Thymus (tissue), 11 donors: ENCODE measurements around the gene AKR7A3. TPM values are rescaled to one million over a fixed set of nuclear protein-coding genes. Genes with fewer than 3 reads are reported as not detected.

Experiments used
- DNase-seq, 9 donors: peaks; one replicate each; pipeline ENCODE4 v3.0.0-alpha.2; 2013; ENCODE audit warnings: low spot score in 9 of 9, low read depth in 6 of 9, missing footprints in 1 of 9
- H3K27ac ChIP-seq, 2 donors: one replicate each; pipeline ENCODE4 v1.5.1; 2013; ENCODE audit warnings: control low read depth in 1 of 2, low read depth in 1 of 2, low read length in 1 of 2, mild to moderate bottlenecking in 1 of 2, moderate library complexity in 1 of 2
- H3K27me3 ChIP-seq, 2 donors: one replicate each; pipeline ENCODE4 v1.5.1; 2013; ENCODE audit warnings: low read length in 1 of 2; ENCODE audit not compliant: control insufficient read depth in 2 of 2, insufficient read depth in 1 of 2
- H3K36me3 ChIP-seq, 2 donors: one replicate each; pipeline ENCODE4 v1.5.1; 2013; ENCODE audit warnings: low read length in 1 of 2, mild to moderate bottlenecking in 1 of 2, moderate library complexity in 1 of 2; ENCODE audit not compliant: control insufficient read depth in 2 of 2, insufficient read depth in 2 of 2
- H3K4me1 ChIP-seq, 2 donors: one replicate each; pipeline ENCODE4 v1.5.1; 2013; ENCODE audit warnings: low read length in 2 of 2; ENCODE audit not compliant: control insufficient read depth in 2 of 2, insufficient read depth in 2 of 2
- H3K4me3 ChIP-seq, 2 donors: one replicate each; pipeline ENCODE4 v1.5.1; 2013; ENCODE audit warnings: low read length in 2 of 2, control low read depth in 1 of 2, mild to moderate bottlenecking in 1 of 2
- H3K9me3 ChIP-seq, 2 donors: one replicate each; pipeline ENCODE4 v1.5.1; 2013; ENCODE audit warnings: low read length in 1 of 2, mild to moderate bottlenecking in 1 of 2; ENCODE audit not compliant: control insufficient read depth in 2 of 2, insufficient read depth in 1 of 2
- WGBS: extraction: QIAGEN DNeasy Blood & Tissue Kit; methylation state at CpG from one replicate; pipeline ENCODE4 v1.1.7; 2013; 5-methylcytosine and 5-hydroxymethylcytosine counted together
- polyA plus RNA-seq: library from polyadenylated mRNA; stranded (reverse); fragments of 200-250 nt; gene quantifications from one replicate; pipeline ENCODE4 v1.2.3, GENCODE V29; 2013
- total RNA-seq: library from RNA; stranded (reverse); fragments of 120-200 nt; gene quantifications from one replicate; pipeline ENCODE4 v1.2.4, GENCODE V29; 2013
- donor health status: healthy.

Gene AKR7A3
- total and polyA plus RNA-seq, 2 donors = 0.57 to 2.1 TPM

- peaks cover 0 to 4% of the 10 kb centered on the region in 2 donors for H3K9me3 ChIP-seq
- DNase-seq = no peak
- no peaks in the 10 kb centered on the region for H3K4me1 ChIP-seq
- no peak overlapping the region for H3K4me3 ChIP-seq
- H3K27ac ChIP-seq = no peak overlapping the region
- peaks cover 4 to 12% of the 10 kb centered on the region in 2 donors for H3K36me3 ChIP-seq
- no peaks in the 10 kb centered on the region for H3K27me3 ChIP-seq
- WGBS = 93% methylated on average over 23 of the region's 23 CpGs
Measured at GRCh38 chr1:19323987-19324664, 35.6 kb upstream of the AKR7A3 start.

DNA sequence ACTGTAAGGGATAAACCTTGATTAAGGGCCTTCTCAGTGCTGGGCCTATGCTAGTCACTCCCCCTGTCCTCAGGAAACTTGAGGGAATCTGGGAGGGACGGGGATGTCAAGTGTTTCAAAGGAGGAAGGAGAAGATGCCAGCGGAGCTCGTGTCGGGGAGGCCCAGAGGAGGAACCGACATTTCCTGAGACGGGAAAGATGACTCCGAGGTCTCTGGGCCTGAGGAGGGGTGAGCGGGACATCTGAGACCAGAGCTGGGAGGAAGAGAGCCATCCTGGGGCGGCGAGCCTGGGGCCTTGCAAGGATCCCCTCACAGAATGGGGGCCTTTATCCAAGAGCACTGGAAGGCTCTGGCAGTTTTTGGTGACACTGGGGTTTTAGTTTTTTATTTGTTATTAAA is 33.9 kb upstream of the AKR7A3 start:
- H3K9me3 ChIP-seq = peaks cover 0 to 4% of the 10 kb centered on the region in 2 donors
- no peak overlapping the region for H3K27ac ChIP-seq
- no peaks in the 10 kb centered on the region for H3K4me1 ChIP-seq
- WGBS = 82% methylated on average over 10 of the region's 10 CpGs
- H3K27me3 ChIP-seq = no peaks in the 10 kb centered on the region
- peaks cover 4 to 10% of the 10 kb centered on the region in 2 donors for H3K36me3 ChIP-seq
- no peak for DNase-seq
- H3K4me3 ChIP-seq = no peak overlapping the region

- no peaks in the 10 kb centered on the region for H3K27me3 ChIP-seq
- no peak overlapping the region for H3K4me3 ChIP-seq
- WGBS = 97% methylated on average over 3 of the region's 3 CpGs
- peaks cover 0 to 4% of the 10 kb centered on the region in 2 donors for H3K9me3 ChIP-seq
- H3K27ac ChIP-seq = no peak overlapping the region
- DNase-seq = no peak
- no peaks in the 10 kb centered on the region for H3K4me1 ChIP-seq
- H3K36me3 ChIP-seq = peaks cover 4 to 10% of the 10 kb centered on the region in 2 donors
Measured at GRCh38 chr1:19321071-19321470, 32.5 kb upstream of the AKR7A3 start.

- no peak overlapping the region for H3K4me3 ChIP-seq
- 96% methylated on average over 3 of the region's 3 CpGs for whole genome bisulfite sequencing
- H3K9me3 ChIP-seq = peaks cover 0 to 4% of the 10 kb centered on the region in 2 donors
- peaks cover 0 to 5% of the 10 kb centered on the region in 2 donors for H3K36me3 ChIP-seq
- DNase-seq = no peak
- no peaks in the 10 kb centered on the region for H3K27me3 ChIP-seq
- no peak overlapping the region for H3K27ac ChIP-seq
- H3K4me1 ChIP-seq = peaks cover 0 to 4% of the 10 kb centered on the region in 2 donors
Measured at GRCh38 chr1:19319196-19319595, 30.6 kb upstream of the AKR7A3 start.

GRCh38 chr1:19317126-19317910 is 28.7 kb upstream of the AKR7A3 start:
- Histone ChIP-seq H3K36me3 (peaks cover 0 to 3% of the 10 kb centered on the region in 2 donors), H3K4me1 (peaks cover 0 to 14% of the 10 kb centered on the region in 2 donors), H3K27ac (no peak overlapping the region), H3K9me3 (peaks cover 0 to 4% of the 10 kb centered on the region in 2 donors), H3K4me3 (no peak overlapping the region), H3K27me3 (peaks cover 0 to 3% of the 10 kb centered on the region in 2 donors)
- DNase-seq = no peak
- WGBS = 92% methylated on average over 13 of the region's 13 CpGs

DNA sequence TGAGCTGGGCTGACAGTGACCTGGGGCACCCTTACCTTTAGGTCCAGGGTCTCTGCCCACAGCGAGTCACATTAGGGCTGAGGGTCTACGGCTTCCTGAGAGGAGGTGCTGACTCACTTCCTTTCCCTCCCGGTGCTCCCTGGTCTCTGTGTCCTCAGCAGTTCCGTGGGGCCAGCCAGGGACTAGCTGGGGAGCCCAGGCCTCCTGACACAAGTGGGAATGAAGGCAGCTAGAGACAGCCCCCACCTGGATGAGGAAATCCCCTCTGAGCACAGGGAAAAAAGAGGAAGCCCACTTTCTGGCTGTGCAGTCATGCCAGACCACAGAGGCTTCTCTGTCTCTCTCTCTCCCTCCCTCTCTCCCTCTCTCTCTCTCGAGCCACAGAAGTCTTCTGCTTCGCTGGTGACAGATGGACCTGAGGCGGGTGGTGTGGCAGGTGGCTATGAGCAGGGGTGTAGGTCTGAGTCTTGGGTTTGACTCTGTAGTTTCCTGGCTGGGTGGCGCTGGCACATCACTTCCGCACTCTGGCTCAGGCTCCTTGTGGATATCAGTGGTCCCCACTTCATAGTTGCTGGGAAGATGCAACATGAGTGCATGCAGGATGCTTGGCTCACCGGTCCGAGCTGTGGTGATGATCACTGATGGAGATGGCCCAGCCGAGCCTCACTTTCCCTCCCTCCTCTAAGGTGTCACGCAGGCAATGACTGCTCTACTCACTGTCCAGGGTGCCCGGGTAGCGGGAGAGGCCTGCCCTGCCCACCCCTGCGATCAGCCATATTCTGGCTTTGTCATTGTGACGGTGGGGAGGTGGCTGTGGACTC is 27.0 kb upstream of the AKR7A3 start:
- Histone ChIP-seq H3K4me1 (peaks cover 5 to 24% of the 10 kb centered on the region in 2 donors), H3K9me3 (no peaks in the 10 kb centered on the region), H3K4me3 (no peak overlapping the region), H3K27me3 (peaks cover 0 to 3% of the 10 kb centered on the region in 2 donors), H3K36me3 (peaks cover 0 to 3% of the 10 kb centered on the region in 2 donors), H3K27ac (no peak overlapping the region)
- WGBS = 43% methylated on average over 17 of the region's 17 CpGs
- DNase-seq = no peak

DNA sequence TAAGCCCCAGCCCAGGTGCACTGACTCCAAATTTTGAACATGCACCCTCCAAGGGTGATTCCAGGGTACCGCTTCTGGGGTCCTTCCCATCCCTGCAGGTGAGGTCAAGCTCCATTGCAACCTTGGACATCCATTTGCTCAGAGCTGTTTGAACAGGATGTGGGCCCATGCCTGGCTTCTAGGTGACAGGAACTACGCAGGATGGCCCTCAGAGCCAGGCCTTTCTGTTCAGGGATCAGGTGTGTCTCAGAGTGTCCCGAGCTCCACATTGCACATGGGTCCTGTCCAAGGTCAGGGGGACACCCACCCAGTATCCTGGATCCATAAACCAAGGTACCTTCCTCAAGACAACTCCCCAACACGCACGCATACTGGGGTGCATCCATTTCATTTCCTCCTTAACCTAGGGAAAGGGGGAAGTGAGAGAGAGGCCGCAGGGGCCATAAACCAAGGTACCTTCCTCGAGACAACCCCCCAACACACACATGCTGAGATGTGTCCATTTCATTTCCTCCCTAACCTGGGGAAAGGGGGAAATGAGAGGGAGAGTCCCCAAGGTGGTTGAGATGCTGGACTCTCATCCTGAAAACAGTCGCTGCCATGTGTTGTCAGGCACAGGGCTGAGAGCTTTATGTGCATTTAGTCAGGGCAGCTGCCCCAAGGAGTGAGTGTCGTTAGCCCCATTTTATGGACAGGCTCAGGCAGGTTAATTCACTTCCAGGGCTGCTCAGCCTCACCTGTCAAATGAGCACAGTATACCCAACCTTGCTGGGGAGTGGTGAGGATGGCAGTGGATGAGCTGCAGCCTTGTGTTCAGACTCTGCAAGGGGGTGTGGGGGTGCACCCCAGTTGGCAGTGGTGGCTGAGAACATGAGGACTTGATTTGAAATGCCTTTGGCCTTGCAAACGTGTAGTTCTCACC is 25.7 kb upstream of the AKR7A3 start:
- no peaks in the 10 kb centered on the region for H3K9me3 ChIP-seq
- H3K27me3 ChIP-seq = peaks cover 0 to 3% of the 10 kb centered on the region in 2 donors
- peaks cover 5 to 24% of the 10 kb centered on the region in 2 donors for H3K4me1 ChIP-seq
- 93% methylated on average over 10 of the region's 10 CpGs for WGBS
- H3K36me3 ChIP-seq = peaks cover 0 to 3% of the 10 kb centered on the region in 2 donors
- no peak overlapping the region for H3K4me3 ChIP-seq
- no peak for DNase-seq
- H3K27ac ChIP-seq = no peak overlapping the region

DNA sequence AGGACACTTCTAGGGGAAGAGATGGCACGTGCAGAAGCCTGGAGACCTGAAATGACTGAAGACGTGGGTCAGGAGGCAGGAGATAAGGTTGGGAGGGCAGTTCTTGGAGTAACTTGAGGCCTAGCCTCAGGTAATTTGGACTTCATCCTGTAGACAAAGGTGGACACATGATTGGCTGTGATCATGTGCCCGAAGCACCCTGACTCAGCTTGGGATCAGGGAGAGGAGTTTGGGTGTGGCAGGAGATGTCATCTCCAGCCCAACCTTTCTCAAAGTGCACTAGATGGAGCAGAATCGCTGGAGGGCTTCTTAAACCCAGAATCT is 25.0 kb upstream of the AKR7A3 start:
- peaks cover under 1 to 3% of the 10 kb centered on the region in 2 donors for H3K36me3 ChIP-seq
- 96% methylated on average over 4 of the region's 4 CpGs for WGBS
- DNase-seq = no peak
- no peak overlapping the region for H3K4me3 ChIP-seq
- H3K27ac ChIP-seq = no peak overlapping the region
- no peaks in the 10 kb centered on the region for H3K9me3 ChIP-seq
- H3K27me3 ChIP-seq = peaks cover 0 to 3% of the 10 kb centered on the region in 2 donors
- H3K4me1 ChIP-seq = peaks cover 5 to 24% of the 10 kb centered on the region in 2 donors
